GM12874 (cell line): ENCODE data around the gene ARHGAP15.

Source experiments
- CTCF ChIP-seq: IDR thresholded peaks from 2 replicates; pipeline ENCODE4 v1.5.1; 2011; ENCODE audit warnings: low read depth, mild to moderate bottlenecking, control low read depth, low read length, moderate library complexity; ENCODE audit not compliant: insufficient read depth

ARHGAP15 gene

DNA sequence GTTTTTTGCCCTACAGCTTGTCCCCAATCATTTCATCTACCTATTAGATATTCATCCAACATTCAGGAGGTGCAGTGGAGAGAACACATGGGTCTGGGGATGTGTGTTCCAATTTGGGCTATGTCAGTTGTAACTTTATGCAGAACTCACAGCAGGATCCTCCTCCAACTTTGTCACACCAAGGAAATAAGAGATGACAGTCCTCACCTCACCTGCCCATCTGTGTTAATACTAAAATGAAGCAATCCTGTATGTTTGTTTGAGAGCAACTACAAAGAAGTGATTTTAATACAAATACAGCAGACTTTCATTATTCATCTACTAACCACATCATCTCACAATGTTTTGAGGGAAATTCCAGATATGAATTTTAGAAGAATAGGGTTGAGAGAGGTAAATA is 126.7 kb downstream of the ARHGAP15 start:
- TF ChIP-seq CTCF, result no peak

- no peak for TF ChIP-seq CTCF
Measured at GRCh38 chr2:143258126-143258892, 129.1 kb downstream of the ARHGAP15 start.

- TF ChIP-seq CTCF, result peak; percentile 52; the same call in 1 of the 2 replicates
Measured at GRCh38 chr2:143259368-143259958, 130.2 kb downstream of the ARHGAP15 start.

DNA sequence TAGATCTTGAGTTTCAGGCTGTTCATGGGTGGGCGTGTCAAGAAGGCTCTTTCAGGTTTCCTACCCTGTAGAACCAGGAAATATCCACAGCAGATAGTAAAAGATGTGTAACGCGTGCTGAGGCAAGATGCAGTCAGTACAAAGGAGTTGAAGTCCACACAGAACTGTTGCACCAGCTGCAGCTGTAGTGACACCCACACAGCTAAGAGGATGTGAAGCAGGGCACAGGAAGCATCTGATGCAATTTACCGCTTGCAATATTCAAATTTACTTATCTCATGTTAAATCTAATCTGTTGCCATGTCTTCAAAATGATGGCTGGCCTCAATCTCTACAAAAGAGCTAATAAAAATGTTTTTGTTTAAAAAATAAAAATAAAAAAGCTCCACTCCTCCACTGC is 132.8 kb downstream of the ARHGAP15 start:
- TF ChIP-seq CTCF, result no peak

GRCh38 chr2:143262389-143262788 is 133.2 kb downstream of the ARHGAP15 start:
- no peak for TF ChIP-seq CTCF

DNA sequence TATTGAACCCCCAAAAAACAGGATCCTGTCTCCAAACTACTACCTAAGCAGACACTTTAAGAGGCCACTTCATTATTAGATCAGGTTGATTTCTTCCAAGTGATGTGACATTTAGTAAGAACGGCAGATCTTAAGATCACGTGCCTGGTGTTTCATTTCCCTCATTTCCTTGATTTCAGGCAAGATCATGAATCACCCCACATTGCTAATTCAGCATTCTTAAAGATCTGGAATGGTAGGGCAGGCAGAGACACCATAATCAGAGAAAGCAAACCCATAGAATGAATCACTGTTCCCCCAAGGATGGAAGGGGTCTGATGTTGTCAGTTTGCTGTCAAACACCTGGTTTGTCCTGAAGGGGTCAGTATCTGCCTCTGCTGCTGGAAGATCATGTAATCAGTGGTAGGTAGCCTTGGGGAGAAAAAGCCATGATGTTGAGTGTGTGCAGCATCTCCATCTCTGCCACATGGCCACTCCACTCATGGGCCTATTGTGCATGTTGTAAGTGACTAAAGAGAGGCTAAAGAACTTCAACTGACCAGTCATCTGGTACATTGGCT is 133.9 kb downstream of the ARHGAP15 start:
- TF ChIP-seq CTCF, result no peak

DNA sequence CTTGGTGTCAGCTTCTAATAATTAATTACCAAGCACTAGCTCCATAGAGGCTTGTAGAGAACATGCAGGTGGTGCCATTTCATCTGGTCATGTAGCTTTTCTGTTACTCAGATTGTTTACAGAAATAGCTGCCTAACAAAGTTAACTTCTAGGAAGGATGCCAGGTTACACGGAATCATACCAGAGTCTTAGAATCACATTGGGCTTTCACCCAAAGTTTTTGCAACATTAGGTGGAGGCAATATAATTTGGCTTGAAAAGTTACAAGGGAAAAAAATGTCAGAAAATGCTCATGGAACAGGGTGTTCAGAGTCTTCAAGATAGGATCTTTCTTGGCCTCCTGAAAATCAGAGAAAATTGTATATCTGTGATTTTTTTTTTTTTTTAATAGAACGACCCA is 135.6 kb downstream of the ARHGAP15 start:
- no peak for TF ChIP-seq CTCF
